GM19035 (cell line): ENCODE data around the gene ZFP64.

ENCODE experiments used
- ATAC-seq: cut with Tn5 transposase; IDR thresholded peaks from one replicate; pipeline ENCODE4 v1.9.1; 2021; ENCODE audit not compliant: unreplicated experiment

Gene ZFP64

DNA sequence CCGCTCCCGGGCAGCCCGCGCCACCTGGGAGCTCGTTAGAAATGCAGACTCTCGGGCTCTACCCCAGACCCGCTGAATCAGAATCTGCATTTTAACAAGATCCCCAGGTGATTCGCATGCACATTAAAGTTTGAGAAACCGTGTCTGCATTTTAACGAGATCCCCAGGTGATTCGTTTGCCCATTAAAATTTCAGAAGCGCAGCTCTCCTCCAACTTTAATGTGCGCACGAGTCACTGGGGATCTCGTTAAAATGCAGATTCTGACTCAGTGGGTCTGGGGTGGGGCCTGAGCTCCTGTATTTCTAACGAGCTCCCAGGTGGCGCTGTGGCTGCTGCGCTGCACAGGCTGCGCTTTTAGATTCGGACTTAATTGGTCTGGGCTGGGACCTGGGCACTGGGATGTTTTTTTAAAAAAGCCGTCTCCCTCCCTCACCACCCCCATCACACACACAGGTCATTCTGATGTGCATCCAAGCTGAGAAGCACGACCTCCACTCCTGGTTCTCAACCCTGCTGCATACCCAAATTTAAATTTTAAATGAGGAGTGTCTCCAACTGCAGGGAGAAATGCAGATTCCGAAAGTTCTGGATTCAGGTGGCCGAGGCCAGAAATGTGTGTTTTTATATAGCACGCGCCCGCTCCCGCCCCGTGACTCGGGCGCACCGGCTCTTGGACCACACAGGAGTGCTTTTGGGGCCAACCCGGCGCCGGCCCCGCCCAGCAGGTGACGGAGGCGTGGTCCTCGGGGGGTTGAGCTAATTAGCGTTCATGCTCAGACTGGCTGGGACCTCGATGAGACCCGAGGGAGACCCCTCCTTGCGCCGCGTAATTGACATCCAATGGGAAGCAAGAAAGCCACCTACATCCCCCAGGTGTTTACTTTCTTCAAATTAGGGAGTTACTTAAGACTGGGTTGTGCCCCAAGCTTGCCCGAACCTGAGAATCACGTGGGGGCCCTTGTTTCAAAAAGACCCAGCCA lies 85.8 kb downstream of the ZFP64 start:
- no peak for ATAC-seq

DNA sequence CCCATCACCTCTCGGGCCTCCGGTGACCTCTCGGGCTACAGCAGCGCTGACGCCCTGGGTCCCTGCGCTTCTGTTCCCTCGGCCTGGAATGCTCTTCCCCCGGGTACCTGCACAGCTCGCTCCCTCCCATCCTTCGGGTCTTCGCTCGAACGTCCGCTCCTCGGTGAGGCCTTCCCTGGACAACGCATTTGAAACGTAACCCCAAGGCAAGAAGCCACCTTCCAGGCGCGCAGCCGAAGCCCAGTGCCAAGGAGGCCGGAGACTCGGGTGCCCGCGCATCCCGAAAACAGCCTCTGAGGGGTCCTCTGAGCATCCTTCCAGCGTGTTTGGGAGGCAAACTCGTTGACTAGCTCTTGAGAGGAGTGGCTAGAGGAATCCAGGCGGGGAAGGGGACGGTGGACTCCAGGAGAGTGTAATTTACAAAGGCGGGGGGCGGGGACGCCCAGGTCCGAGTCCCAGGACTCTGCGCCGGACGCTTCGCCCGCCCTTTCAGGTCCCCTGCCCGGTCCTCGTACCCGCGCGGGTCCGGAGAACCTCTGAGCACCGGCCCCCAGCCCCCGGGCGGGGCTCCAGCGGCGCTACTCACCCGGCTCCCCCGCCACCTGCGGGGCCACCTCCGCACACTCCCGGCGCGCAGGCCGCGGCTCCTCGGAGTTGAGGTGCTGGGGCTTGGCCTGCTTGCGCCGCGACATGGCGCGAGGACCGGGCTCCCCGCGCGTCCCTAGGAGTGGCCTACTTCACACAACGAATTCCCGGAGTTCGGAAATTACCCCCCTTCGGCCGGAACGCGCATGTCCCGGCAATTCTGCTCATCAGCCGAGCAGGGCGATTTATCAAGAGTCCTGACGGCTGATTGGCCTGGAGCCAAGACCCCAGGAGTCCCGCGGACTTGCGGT lies 86.8 kb downstream of the ZFP64 start:
- no peak for ATAC-seq

DNA sequence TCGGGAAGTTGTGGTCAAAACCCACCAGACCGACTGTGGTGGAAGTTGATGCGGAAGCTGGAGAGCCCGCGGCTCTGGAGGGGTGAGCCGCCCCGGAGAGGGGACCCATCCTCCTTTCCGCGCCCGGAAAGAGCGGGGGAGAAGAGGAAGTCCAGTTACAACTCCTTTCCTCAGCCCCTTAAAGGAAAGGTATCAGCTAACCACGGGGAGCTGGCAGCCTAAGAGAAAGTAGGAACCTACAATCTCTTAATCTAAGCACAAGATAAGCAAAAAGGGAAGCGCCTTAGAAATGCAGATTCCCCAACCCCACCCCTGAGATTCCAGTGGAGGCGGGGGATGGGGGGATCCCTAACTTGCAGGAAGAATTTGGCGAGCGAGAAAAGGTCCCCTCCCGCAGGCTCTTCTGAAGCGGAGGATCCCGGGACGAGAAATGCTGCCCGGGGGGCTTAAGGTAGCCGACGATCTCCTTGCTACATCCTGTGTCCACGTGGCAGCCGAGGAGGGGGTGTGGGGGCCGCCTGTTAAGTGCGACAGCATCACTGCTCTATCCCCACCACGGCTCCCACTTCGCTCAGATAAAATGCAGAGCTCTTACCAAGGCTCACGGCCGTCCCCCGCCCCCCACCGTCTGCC lies 87.5 kb downstream of the ZFP64 start:
- ATAC-seq, result no peak

DNA sequence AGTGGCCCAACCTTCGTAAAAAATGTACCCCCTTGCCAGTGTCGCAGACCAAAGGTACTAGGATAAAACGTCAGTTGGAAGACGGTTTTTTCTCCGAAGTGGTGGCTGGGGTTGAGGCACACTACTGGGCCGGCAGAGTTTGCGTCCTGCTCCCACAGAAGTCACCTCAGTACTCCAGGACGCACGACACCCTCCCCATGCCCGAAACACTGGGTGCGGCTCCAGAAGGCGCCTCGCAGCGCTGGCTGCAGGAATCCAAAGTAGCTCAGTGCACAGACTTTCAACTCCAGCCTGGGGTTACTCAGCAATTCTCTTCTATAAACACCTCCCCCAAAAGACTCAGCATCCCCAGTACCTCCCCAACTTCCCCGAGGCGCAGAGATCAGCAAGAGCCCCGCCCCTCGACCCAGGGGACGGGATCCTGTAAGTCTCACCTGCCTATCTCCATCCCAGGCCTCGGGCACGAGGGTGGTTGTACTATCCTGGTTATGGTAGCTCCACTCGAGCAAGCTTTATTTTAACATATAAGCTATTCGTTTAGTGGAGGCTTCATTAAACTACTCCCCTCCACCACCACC lies 88.2 kb downstream of the ZFP64 start:
- ATAC-seq, result no peak

DNA sequence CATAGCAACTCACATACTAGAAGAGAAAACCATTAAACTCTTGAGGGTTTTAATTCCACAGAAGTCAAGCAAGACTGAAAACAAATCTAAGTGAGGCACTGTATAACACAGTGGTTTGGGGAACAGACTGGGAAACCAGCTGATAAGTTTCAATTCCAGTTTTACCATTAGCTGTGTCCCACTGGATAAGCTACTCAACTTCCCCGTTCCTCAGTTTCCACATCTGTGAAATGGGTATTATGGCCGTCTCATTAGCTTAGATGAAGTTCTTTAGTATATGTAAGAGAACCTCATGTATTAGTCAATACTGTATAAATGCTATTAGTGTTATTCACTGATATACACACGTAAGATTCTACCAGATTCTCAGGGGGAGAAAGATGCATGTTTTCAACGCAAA lies 89.0 kb downstream of the ZFP64 start:
- ATAC-seq, result no peak

DNA sequence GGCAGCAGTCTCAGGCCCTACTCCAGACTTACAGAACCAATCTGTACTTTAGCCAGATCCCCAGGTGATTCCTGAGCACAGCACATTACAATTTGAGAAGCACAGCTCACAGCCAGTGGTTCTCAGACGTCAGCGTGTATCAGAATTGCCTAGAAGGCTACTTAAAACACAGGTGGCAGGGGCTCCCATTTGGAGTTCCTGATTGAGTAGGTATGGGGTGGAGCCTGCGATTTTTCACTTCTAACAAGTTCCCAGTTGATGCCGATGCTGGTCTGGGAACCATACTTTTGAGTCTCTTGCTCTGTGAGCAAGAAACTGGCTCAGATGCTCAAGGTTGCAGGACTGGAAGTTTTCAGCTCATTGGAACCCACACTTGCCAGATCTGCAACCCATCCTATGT lies 89.5 kb downstream of the ZFP64 start:
- ATAC-seq, result no peak
